Colon (tissue), 2 donors: ENCODE data around the gene DPPA4.

Source experiments
- FAIRE-seq: peaks from 2 replicates; lab custom pipeline; 2012; peaks lifted over from hg19 to GRCh38; lab: Jason Lieb, UNC
- donor health status: control.
- donor health status: control.

The DPPA4 gene

DNA sequence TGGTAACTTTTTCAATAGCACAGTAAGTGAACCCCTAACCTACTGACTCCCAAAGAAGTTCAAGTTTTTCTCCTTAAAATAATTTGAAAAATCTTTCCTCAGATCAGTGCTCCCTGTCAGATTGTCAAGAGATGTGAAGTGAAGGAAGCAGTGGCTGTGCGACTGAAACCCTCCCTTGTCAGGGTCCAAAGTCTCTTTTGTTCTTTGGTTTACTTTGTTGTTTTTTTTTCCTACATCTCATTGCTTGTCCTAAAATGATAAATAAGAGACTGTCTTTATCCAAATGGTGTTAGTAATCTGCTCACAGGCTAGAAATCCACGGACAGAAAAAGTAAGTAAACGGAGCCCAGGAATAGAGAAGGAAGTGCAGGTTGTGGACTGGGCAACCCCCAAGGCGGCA lies 976 bp upstream of the DPPA4 start:
- no peak for FAIRE-seq

GRCh38 chr3:109336291-109336861 lies 970 bp downstream of the DPPA4 start:
- FAIRE-seq: no peak

DNA sequence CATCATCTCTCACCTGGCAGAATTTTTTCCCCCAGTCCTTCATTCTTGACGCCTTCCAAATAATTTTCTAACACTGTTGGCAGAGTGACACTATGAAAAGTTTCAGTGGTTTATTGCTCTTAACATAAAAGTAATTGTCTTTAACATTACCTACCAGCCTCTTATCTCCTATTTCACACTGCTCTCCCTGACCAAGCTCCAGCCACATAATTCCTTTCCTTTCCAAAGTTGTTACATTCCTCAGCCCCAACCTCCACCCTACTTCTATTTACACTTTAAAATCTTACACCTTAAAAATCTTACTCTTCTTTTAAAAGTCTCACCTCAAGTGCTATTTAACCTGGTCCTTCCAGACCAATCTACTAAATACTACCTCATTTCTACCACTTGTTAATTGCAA lies 2.8 kb downstream of the DPPA4 start:
- FAIRE-seq: no peak

GRCh38 chr3:109331692-109332091 lies 5.7 kb downstream of the DPPA4 start:
- no peak for FAIRE-seq

GRCh38 chr3:109330405-109330804 lies 6.9 kb downstream of the DPPA4 start:
- FAIRE-seq: no peak

DNA sequence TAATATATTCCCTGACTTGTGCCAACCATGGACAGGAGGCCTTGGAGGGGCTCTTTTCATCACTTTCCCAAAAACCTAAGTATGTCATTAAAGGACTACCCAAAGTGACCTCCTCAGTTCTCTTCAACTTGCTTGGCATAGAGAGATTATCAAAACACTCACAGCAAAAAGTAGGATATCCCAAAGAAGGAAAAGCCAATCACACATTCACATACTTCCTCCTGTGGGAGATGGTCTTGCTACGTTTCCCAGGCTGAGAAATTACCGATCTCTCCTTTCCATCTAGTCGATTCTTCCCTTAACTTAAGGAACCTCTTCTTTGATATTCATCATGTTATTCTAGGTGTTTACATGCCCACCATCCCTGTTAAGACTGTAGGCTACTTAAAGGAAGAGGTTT lies 9.1 kb downstream of the DPPA4 start:
- no peak for FAIRE-seq

- no peak for FAIRE-seq
Observed at GRCh38 chr3:109325657-109326056, 11.7 kb downstream of the DPPA4 start.

- no peak for FAIRE-seq
Observed at GRCh38 chr3:109325109-109325508, 12.2 kb downstream of the DPPA4 start.

DNA sequence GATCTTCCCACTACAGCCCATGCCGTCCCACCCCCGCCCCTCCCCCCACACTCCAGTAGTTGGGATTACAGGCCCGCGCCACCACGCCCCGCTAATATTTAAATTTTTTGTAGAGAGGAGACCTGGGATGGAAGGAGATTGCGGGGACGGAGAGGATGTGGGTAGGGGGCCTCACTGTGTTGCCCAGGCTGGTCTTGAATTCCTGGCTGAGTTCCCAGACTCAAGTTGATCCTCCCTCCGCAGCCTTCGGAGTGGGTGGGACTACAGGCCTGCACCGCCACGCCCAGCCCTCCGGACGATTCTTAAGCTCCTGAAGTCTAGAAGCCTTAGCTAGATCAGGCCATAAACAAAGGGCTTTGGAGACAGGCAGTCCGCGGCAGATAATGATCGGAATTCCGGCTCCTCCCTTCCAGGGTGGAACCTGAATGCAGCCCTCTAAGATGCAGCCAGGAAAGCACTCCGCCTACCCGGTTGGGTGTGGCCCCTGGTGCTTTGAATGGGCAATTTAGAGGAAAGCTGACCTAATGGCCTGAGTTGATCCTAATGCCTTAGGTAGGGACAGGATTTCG lies 21.1 kb downstream of the DPPA4 start, which contains the start of gene DPPA2:
Gene DPPA2, minus strand, starts transcription at position 356 of the 569 bp plus-strand sequence. CDS start 1,975 bp downstream, outside the sequence.
- no peak for FAIRE-seq

DNA sequence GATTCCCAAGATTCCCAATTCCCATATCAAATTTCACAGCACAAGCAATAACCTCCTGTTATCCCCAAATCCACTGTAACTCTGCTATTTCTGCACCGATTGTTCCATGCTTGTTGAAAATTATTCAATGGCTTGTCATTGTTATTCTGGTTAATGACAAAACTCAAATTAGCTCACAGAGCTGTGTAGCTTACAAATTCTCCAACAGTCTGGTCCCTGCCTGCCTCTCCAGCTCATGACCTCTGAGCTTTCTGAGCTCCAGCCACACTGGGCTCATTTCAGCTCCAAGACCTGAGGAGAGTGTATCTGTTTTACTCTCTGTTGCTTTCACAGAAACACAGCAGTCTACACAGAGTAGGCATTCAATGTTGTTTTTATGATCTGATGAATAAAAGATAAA lies 24.3 kb downstream of the DPPA4 start:
- no peak for FAIRE-seq

DNA sequence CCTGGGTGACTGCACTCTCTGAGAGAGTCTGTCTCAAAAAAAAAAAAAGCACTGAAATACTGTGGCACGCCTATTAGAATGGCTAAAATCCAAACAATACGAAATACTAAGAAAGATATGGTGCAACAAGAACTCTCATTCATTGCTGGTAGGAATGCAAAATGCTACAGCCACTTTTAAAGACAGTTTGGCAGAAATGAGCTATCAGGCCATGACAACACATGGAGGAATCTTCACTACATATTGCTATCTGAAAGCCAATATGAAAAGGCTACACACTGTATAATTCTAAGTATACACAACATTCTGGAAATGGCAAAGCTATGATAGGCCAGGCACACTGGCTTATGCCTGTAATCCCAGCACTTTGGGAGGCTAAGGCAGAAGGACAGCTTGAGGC lies 39.9 kb downstream of the DPPA4 start:
- no peak for FAIRE-seq

GRCh38 chr3:109284071-109284470 lies 53.3 kb downstream of the DPPA4 start:
- FAIRE-seq: no peak

GRCh38 chr3:109278546-109278945 lies 58.8 kb downstream of the DPPA4 start:
- no peak for FAIRE-seq

GRCh38 chr3:109278141-109278540 lies 59.2 kb downstream of the DPPA4 start:
- no peak for FAIRE-seq
